PC-3 (cell line): ENCODE results near the gene CXCL5.

Source experiments
- CTCF ChIP-seq: fragments of 300-600 bp; sonication (generic); conservative IDR thresholded peaks from 2 replicates; pipeline ENCODE4 v1.5.1; 2017; ENCODE audit warnings: antibody characterized with exemption, low read depth, mild to moderate bottlenecking, low read length
- EZH2 ChIP-seq: fragments of 300-600 bp; sonication (generic); IDR thresholded peaks from one replicate; pipeline ENCODE4 v1.6.1; 2017; ENCODE audit warnings: antibody characterized with exemption, mild to moderate bottlenecking, low read length; ENCODE audit not compliant: unreplicated experiment
- EZH2phosphoT487 ChIP-seq: fragments of 300-600 bp; sonication (generic); IDR thresholded peaks from 2 replicates; pipeline ENCODE4 v1.6.1; 2018; ENCODE audit warnings: mild to moderate bottlenecking, antibody characterized with exemption, low read length, borderline replicate concordance

DNA sequence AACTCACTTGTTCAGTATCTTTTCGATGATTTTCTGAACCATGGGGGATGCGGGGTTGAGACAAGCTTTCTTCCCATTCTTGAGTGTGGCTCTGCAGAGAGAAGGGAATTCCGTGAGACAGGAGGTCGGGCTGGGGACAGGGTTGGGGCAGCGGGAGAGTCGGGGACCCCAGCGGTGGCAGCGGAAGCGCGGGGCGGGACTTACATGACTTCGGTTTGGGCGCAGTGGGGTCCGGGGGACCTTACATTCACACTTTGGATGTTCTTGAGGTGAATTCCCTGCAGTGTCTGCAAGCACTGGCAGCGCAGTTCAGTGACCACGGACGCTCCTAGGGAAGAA is 39.6 kb upstream of the CXCL5 start:
- TF ChIP-seq CTCF = no peak
- TF ChIP-seq EZH2 = no peak
- no peak for TF ChIP-seq EZH2phosphoT487
